ENCODE data around the gene MYO10. TPM values are rescaled to one million over a fixed set of nuclear protein-coding genes. Genes with fewer than 3 reads are reported as not detected.

MYO10 gene
- total RNA-seq, 4 donors from 2014 or later: 34.7 to 122 (median 71.2) TPM

DNA sequence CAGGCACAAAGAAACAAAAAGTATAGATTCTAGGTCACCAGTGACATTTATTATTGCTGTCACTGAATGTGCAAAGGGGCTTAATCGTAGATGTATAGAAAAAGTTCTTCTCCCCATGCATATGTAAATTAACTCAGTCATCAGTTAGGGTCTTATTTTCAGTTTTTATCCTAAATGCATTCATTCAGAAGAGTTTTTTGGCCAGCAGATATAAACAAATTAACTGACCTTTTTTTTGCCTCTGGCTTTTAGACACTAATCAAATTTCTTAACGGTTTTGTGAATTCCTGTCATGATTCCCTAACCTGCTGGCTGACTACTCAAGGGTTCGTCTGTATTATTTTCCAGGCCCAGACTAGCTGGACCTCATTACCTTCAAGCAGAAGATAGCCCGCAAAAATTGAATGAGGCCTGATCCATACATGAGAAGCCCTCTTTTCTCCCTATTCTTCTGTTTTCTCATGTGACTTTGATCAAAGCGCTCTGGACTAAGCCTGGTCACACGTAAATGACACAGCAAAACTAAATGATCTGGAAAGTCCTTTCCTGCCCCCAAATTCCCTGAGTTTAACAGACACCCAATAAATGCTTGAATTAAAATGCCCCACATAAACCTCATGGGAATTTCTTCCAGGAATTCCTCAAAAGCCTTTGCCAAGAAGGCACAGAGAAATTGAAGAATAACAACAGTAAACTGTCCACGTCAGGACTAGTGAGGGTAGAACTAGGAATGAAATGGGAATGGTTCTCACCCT is 83.7 kb downstream of the MYO10 start:
- Histone ChIP-seq H3K36me3 (no peaks in the 10 kb centered on the region), H3K4me1 (no peaks in the 10 kb centered on the region), H3K9me3 (no peaks in the 10 kb centered on the region), H3K27me3 (no peaks in the 10 kb centered on the region), H3K4me3 (no peak overlapping the region), H3K27ac (no peak overlapping the region)
- TF ChIP-seq, protein P1, sequence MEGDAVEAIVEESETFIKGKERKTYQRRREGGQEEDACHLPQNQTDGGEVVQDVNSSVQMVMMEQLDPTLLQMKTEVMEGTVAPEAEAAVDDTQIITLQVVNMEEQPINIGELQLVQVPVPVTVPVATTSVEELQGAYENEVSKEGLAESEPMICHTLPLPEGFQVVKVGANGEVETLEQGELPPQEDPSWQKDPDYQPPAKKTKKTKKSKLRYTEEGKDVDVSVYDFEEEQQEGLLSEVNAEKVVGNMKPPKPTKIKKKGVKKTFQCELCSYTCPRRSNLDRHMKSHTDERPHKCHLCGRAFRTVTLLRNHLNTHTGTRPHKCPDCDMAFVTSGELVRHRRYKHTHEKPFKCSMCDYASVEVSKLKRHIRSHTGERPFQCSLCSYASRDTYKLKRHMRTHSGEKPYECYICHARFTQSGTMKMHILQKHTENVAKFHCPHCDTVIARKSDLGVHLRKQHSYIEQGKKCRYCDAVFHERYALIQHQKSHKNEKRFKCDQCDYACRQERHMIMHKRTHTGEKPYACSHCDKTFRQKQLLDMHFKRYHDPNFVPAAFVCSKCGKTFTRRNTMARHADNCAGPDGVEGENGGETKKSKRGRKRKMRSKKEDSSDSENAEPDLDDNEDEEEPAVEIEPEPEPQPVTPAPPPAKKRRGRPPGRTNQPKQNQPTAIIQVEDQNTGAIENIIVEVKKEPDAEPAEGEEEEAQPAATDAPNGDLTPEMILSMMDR (IDR thresholded peaks at IDR 0.05): no peak
- no peak for TF ChIP-seq POLR2A (IDR thresholded peaks at IDR 0.05)
- DNase-seq: no peak

DNA sequence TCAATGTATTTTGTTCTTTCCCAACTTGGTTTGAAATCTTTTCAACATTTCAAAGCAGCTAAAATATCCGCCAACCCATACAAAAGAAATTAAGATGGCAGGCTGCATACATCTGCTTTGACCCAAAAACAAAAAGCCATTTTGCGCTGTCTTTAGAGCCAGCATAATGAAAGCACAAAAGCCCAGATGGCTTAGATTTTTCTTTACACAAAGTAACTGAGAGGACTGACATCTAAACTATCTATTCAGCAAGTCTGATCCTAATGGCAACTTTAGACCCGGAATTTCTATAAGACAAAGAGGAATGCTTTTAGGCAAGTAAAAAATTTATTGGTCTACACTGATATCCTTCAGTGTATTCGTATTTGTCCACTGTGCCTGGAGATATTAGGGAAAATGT is 86.3 kb downstream of the MYO10 start:
- Histone ChIP-seq H3K4me3 (no peak overlapping the region), H3K27me3 (no peaks in the 10 kb centered on the region), H3K9me3 (no peaks in the 10 kb centered on the region), H3K27ac (no peak overlapping the region), H3K36me3 (no peaks in the 10 kb centered on the region), H3K4me1 (no peaks in the 10 kb centered on the region)
- DNase-seq: no peak
- TF ChIP-seq, protein P1 (IDR thresholded peaks at IDR 0.05): no peak
- TF ChIP-seq POLR2A (IDR thresholded peaks at IDR 0.05): no peak

GRCh38 chr5:16849181-16849580 is 86.9 kb downstream of the MYO10 start:
- H3K9me3 ChIP-seq: no peaks in the 10 kb centered on the region
- no peak overlapping the region for H3K27ac ChIP-seq
- TF ChIP-seq, protein P1 (IDR thresholded peaks at IDR 0.05): no peak
- TF ChIP-seq POLR2A (IDR thresholded peaks at IDR 0.05): no peak
- DNase-seq: no peak
- H3K4me1 ChIP-seq: no peaks in the 10 kb centered on the region
- H3K4me3 ChIP-seq: no peak overlapping the region
- no peaks in the 10 kb centered on the region for H3K36me3 ChIP-seq
- H3K27me3 ChIP-seq: no peaks in the 10 kb centered on the region

DNA sequence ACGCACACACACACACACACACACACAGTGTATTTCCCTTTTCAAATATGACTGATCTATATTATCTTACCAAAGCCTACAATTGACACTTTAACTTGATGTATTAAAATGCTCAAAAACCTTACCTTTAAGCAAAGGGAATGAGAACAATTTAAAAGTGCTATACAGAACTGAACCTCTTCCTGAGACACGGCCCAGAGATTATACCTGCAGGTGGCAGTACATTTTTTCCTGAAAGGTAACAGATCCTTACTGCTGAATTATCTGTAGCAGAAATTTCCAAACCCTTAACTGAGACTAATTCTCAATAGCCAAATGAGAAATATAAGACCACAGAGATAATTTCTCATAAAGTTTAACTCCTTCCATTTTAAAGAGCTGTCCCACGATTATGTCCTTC is 91.1 kb downstream of the MYO10 start:
- Histone ChIP-seq H3K4me1 (no peaks in the 10 kb centered on the region), H3K27ac (no peak overlapping the region), H3K4me3 (no peak overlapping the region), H3K36me3 (no peaks in the 10 kb centered on the region), H3K9me3 (no peaks in the 10 kb centered on the region), H3K27me3 (no peaks in the 10 kb centered on the region)
- no peak for DNase-seq
- TF ChIP-seq POLR2A (IDR thresholded peaks at IDR 0.05): no peak
- TF ChIP-seq, protein P1 (IDR thresholded peaks at IDR 0.05): peak in 4 of 6 experiments; percentile 6 to 51 (median 43)

GRCh38 chr5:16842896-16843295 is 93.2 kb downstream of the MYO10 start:
- TF ChIP-seq POLR2A (IDR thresholded peaks at IDR 0.05): no peak
- Histone ChIP-seq H3K4me3 (no peak overlapping the region), H3K27ac (no peak overlapping the region), H3K4me1 (no peaks in the 10 kb centered on the region), H3K9me3 (no peaks in the 10 kb centered on the region), H3K27me3 (no peaks in the 10 kb centered on the region), H3K36me3 (no peaks in the 10 kb centered on the region)
- DNase-seq: no peak

GRCh38 chr5:16841416-16841815 is 94.7 kb downstream of the MYO10 start:
- no peak for TF ChIP-seq POLR2A (IDR thresholded peaks at IDR 0.05)
- no peaks in the 10 kb centered on the region for H3K4me1 ChIP-seq
- no peaks in the 10 kb centered on the region for H3K36me3 ChIP-seq
- no peak overlapping the region for H3K4me3 ChIP-seq
- H3K9me3 ChIP-seq: no peaks in the 10 kb centered on the region
- H3K27ac ChIP-seq: no peak overlapping the region
- no peak for DNase-seq
- no peaks in the 10 kb centered on the region for H3K27me3 ChIP-seq

- Histone ChIP-seq H3K9me3 (no peaks in the 10 kb centered on the region), H3K4me1 (no peaks in the 10 kb centered on the region), H3K27ac (no peak overlapping the region), H3K27me3 (no peaks in the 10 kb centered on the region), H3K4me3 (no peak overlapping the region), H3K36me3 (no peaks in the 10 kb centered on the region)
- no peak for DNase-seq
- TF ChIP-seq, protein P1 (IDR thresholded peaks at IDR 0.05): no peak
Measured at GRCh38 chr5:16837305-16837704, 98.8 kb downstream of the MYO10 start.

Measured in Peyer's patch (tissue), 4 donors.